ENCODE data around the gene DSTYK.

Gene DSTYK, protein sequence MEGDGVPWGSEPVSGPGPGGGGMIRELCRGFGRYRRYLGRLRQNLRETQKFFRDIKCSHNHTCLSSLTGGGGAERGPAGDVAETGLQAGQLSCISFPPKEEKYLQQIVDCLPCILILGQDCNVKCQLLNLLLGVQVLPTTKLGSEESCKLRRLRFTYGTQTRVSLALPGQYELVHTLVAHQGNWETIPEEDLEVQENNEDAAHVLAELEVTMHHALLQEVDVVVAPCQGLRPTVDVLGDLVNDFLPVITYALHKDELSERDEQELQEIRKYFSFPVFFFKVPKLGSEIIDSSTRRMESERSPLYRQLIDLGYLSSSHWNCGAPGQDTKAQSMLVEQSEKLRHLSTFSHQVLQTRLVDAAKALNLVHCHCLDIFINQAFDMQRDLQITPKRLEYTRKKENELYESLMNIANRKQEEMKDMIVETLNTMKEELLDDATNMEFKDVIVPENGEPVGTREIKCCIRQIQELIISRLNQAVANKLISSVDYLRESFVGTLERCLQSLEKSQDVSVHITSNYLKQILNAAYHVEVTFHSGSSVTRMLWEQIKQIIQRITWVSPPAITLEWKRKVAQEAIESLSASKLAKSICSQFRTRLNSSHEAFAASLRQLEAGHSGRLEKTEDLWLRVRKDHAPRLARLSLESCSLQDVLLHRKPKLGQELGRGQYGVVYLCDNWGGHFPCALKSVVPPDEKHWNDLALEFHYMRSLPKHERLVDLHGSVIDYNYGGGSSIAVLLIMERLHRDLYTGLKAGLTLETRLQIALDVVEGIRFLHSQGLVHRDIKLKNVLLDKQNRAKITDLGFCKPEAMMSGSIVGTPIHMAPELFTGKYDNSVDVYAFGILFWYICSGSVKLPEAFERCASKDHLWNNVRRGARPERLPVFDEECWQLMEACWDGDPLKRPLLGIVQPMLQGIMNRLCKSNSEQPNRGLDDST

DNA sequence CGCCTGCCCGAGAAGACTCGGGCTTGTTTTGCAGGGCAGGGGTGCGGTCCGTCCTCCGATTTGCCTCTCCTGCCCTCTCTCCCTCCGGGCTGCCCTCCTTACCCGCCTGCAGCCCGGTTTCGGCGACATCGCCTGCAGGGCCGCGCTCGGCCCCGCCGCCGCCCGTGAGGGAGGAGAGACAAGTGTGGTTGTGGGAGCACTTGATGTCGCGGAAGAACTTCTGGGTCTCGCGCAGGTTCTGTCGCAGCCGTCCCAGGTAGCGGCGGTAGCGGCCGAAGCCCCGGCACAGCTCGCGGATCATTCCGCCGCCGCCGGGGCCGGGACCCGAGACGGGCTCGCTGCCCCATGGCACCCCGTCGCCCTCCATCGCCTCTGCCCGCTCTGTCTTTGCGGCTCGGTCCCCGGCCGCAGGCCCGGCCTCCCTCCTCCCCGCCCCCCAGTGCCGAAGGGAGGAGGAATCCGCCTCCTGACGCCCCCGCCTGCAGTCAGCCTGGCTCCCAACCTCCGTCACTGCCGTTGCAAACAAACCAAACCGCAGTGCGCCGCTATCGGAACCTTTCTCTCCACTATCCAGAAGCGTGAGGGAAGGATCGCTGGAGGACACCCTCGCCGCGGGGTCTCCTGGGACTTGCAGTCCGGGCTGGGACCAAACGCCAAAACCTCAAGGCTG, at the start of gene DSTYK:
Gene DSTYK, minus strand, starts transcription at position 534 of the 670 bp plus-strand sequence. Its CDS starts 167 bp downstream, at position 367.
- DNase-seq = peak; percentile 71 to 85

GRCh38 chr1:205259998-205260397, 48.5 kb upstream of the DSTYK start:
- DNase-seq = no peak

- DNase-seq = no peak
Measured at GRCh38 chr1:205259324-205259832, 47.9 kb upstream of the DSTYK start.

GRCh38 chr1:205258719-205259118, 47.2 kb upstream of the DSTYK start:
- no peak for DNase-seq

DNA sequence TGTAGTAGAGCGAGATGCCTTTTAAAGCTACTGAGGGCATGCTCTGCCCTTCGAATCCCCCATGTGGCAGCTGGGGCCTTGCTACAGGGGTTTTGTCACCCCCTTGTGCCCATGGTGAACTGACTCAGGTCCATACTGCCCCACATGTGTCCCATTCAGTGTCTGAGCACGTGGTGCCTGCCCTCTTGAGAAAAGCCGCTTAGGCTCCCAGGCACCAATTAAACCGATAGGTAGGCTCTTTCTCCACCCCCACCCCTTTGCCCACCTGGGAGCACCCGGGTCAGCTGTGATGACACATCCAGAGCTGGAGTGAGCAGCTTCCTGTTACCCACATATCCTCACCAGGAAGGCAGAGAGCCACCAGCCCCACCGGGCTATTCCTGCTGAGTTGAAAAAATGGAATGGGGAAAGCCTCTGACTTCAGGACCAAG, 46.8 kb upstream of the DSTYK start:
- no peak for DNase-seq

GRCh38 chr1:205257735-205258134, 46.2 kb upstream of the DSTYK start:
- DNase-seq = no peak

DNA sequence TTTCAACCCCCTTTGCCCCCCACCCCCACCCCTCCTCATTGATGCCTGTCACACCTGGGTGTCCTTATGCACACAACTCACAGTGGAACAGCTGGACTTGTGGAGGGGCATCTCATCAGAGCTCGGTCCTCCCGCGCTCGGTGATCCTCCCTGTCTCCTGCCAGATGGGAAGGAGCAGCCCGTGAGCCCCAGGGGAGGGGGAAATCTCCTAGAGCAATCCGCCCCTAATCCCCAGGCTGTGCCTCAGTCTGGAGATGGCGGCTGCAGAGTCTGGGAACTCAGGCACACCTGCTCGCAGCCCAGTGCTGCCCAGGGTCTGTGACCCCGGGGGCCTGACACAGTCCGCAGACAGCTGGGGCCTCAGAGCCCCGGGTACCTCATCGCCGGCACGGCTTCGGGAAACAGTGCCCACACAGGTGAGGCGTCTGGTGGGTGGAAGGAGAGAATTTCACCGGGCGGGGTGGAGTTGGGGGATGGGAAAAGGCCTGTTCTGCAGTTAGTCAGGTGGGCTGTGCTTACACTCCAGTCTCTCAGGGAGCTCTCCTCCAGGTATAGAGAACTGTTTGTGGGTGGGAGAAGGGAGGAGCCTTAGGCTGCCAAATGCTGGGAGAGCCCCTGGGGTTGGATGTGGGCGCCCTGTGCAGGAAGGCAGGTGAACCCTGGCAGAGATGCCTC, 45.6 kb upstream of the DSTYK start:
- DNase-seq = no peak

- peak in 1 of 2 experiments; percentile 42 for DNase-seq
Measured at GRCh38 chr1:205255941-205256780, 44.7 kb upstream of the DSTYK start.

DNA sequence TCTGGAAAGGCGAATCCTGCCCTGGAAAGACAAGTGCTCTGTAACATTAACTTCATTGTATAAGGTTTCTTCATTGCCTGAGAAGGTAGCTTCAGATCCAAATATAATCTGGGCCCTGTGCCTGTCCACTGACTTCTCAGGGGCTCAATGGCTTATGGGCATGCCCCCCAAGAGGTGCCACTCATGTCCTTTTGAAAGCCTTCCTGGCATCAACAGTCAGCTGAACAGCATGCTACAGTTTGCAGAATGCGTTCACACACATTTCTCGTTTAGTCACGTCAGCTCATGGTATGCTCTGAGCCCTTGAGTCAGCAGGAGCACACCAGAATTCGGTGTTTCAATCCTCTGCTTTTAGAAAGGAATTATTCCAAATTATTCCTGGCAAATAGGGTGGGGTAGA, 40.1 kb upstream of the DSTYK start:
- no peak for DNase-seq

DNA sequence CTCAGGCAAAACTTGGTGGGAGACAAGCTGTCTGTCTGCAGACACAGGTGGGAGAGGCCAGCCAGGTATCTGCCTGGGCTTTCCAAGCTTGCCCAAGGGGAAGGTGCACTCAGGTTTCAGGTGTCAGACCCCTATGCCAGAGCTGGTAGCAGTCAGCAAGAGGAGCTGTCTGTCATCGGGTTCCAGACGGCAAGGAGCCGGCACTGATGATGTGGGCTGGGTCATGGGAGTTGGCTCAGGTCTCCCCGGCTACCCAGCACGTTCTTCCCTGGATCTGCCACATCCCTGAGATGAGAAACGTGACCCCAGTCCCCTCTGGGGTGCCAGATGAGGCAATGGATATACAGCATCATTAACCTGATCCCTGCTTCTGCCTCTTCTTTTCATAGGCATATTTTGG, 39.2 kb upstream of the DSTYK start:
- no peak for DNase-seq

GRCh38 chr1:205249651-205250050, 38.1 kb upstream of the DSTYK start:
- DNase-seq = no peak

- no peak for DNase-seq
Measured at GRCh38 chr1:205248793-205249601, 37.5 kb upstream of the DSTYK start.

DNA sequence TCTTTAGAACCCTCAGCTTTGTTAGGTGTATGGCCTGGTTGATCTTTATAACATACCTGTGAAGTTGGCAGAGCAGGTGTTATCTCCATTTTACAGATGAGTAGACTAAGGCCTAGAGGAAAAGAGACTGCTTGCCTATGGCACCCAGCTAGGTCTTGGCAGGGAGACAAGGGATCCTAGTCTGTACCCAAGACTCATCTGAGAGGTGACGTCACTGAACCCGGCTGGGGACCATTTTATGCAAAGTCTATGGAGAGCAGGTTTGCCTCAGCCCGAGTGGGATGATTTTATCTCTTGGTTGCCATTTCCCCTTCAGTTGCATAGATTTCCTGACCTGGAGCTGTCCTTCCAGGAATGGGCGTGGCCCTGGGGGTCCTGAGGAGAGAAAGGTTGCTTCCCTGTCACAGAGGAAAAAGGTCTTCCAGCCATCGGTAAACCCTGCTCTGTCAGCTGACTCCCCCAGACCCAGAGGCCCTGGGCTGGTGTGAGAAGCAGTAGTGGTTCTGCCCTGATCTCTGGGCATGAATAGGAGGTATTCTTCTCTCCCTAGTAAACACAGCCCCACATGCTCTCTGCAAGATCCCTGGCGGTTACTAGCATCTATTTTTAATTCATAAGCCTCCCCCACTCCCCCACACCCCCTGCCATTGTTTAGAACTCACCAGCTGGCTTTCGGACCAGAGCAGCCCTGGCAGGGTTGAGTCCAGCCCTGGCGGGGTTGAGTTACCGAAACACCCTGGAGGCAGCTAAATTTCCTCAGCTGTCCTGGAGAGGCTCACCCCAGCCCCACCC, 35.8 kb upstream of the DSTYK start:
- DNase-seq = no peak

DNA sequence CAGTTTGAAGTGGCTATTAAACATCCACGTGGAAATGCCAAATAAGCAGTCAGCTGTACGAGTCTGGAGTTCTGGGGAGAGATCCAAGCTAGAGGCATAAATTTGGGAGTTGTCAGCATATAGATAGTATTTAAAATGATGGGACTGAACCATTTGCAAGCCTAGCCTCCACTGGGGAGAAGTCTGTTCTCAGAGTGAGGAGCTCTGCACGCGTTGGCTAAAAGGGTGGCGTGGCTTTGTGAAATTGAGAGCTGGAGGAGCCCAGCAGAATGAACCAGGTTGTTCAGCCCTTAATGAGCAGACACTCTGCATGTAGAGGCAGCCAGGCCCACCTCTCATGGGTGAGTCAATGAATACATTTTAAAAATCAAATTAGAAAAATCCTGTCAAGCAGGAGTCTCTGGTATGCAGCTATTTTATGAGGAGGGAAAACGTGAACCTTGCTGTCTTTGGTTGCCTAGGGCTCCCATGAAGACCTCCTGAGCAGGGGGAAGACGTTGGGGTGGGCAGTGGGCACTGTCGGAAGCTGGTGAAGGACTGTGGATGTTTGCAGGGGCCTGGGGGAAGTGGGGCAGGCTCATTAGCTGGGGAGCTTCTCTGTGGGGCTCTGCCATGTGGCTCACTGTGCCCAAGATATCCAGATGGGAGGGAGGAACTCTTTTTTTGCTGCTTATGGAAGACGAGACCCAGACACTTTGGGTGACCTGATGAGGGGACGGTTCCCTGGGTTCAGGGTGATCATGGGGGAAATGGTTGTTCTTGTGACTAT, 35.0 kb upstream of the DSTYK start:
- no peak for DNase-seq

DNA sequence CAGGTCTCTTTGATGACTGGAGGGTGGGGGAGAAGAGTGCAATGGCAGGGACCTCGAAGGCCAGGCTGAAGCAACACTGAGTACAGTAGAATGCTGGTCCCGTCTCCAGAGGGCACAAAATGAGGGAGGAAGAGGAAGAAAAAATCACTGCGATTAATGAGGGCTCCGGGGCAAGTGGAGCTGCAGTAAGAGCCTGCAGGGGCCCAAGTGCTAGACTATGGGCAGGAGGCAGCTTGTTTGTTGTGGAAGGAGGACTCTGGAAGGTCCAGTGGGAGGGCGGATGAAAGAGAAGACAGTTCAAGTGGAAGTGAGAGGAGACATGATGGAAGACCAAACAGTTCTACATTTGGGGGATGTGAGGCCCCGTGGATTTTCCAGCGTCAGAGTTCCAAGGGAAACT, 33.6 kb upstream of the DSTYK start:
- no peak for DNase-seq

DNA sequence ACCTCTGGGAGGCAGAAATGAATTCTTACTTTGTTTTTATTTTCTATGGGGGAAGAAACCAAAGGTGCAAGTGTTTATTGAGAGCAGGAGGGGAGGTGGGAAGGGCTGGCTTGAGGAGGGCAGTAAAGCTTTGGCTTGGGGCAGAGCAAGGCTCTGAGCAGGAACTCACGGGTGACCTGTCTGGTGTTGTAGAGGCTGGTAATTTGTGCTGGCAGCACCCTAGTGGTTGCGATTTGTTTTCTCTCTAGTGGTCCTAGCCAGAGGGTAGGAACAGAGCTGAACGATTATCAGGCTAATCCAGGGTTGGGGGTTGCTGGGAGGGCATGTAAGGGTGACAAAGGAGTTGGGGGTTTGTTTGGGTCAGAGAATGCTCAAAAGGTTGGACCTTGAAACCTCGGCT, 32.9 kb upstream of the DSTYK start:
- no peak for DNase-seq

GRCh38 chr1:205243350-205244191, 32.1 kb upstream of the DSTYK start:
- DNase-seq = no peak

Data from SW 1271 (cell line).